SK-N-MC (cell line): ENCODE results near the gene LETMD1.

ENCODE experiments used
- EZH2 ChIP-seq: fragments of 200-600 bp; sonication (generic); IDR thresholded peaks from one replicate; pipeline ENCODE4 v1.6.1; 2017; ENCODE audit warnings: antibody characterized with exemption
- FOXP2 ChIP-seq: optimal IDR thresholded peaks from 2 replicates; pipeline ENCODE3; 2011; ENCODE audit warnings: mild to moderate bottlenecking, moderate library complexity; ENCODE audit not compliant: insufficient read depth; ENCODE audit errors: extremely low read length, control extremely low read depth
- POLR2AphosphoS5 ChIP-seq: IDR thresholded peaks from 2 replicates; pipeline ENCODE4 v1.6.1; 2012; ENCODE audit warnings: mild to moderate bottlenecking, low read depth, low read length, borderline replicate concordance

- TF ChIP-seq POLR2AphosphoS5 (no peak), EZH2 (no peak), FOXP2 (no peak)
Observed at GRCh38 chr12:51087818-51088217, 39.7 kb downstream of the LETMD1 start.
